SK-N-SH (cell line): ENCODE data around the gene CD93. TPM values are rescaled to one million over a fixed set of nuclear protein-coding genes. Genes with fewer than 3 reads are reported as not detected.

Source experiments
- CTCF ChIA-PET: fragments of 300-600, 350-600 bp; formaldehyde crosslinking; extraction: SDS; loops from one replicate; lab custom pipeline; 2021; lab: Yijun Ruan, JAX
- POLR2A ChIA-PET: fragments of 350-600 bp; sonication (Branson Sonifier 250); formaldehyde crosslinking; extraction: SDS; loops from one replicate; lab custom pipeline; 2020; ENCODE audit warnings: antibody characterized with exemption, inconsistent platforms; lab: Yijun Ruan, JAX
- DNase-seq: peaks from one replicate; pipeline ENCODE4 v3.0.0; 2012
- H2AFZ ChIP-seq: fragments of 200-600 bp; sonication (generic); 2 replicates; pipeline ENCODE4 v1.8.1; 2016; ENCODE audit warnings: antibody characterized with exemption, mild to moderate bottlenecking, low read depth
- H3F3A ChIP-seq: fragments of 200-600 bp; sonication (generic); replicated peaks from 2 replicates; pipeline ENCODE3; 2016; ENCODE audit warnings: antibody characterized with exemption, mild to moderate bottlenecking; ENCODE audit not compliant: insufficient read depth
- H3K27ac ChIP-seq, 2 experiments: fragments of 200-500 bp in 1 of 2; fragments of 200-600 bp in 1 of 2; sonication (Bioruptor generic) in 1 of 2; sonication (generic), shearing (Covaris generic) in 1 of 2; 2 replicates each; pipeline versions ENCODE4 v1.5.1 to v1.6.1; 2014 to 2016; ENCODE audit warnings: low read depth in 2 of 2, inconsistent platforms in 1 of 2, low read length in 1 of 2, mild to moderate bottlenecking in 1 of 2, mixed read lengths in 1 of 2
- H3K27me3 ChIP-seq: fragments of 200-600 bp; sonication (generic), shearing (Covaris generic); 2 replicates; pipeline ENCODE4 v1.6.1; 2016; ENCODE audit warnings: mixed run types; ENCODE audit not compliant: insufficient read depth
- H3K36me3 ChIP-seq, 2 experiments: fragments of 200-500 bp in 1 of 2; fragments of 200-600 bp in 1 of 2; sonication (Bioruptor generic) in 1 of 2; sonication (generic) in 1 of 2; replicated peaks in 1 of 2; 2 replicates each; pipeline versions ENCODE3 to v1.5.1; 2014 to 2016; ENCODE audit warnings: low read length in 1 of 2, mild to moderate bottlenecking in 1 of 2; ENCODE audit not compliant: insufficient read depth in 2 of 2, control insufficient read depth in 1 of 2
- H3K4me1 ChIP-seq, 2 experiments: fragments of 200-500 bp in 1 of 2; fragments of 200-600 bp in 1 of 2; sonication (Bioruptor generic) in 1 of 2; sonication (generic), shearing (Covaris generic) in 1 of 2; 2 replicates each; pipeline versions ENCODE4 v1.5.1 to v1.6.1; 2014 to 2016; ENCODE audit warnings: low read depth in 1 of 2, low read length in 1 of 2, mixed run types in 1 of 2; ENCODE audit not compliant: insufficient read depth in 2 of 2, control insufficient read depth in 1 of 2
- H3K4me2 ChIP-seq: fragments of 200-600 bp; sonication (generic), shearing (Covaris generic); 2 replicates; pipeline ENCODE4 v1.6.1; 2017; ENCODE audit warnings: mixed run types
- H3K4me3 ChIP-seq, 2 experiments: fragments of 200-500 bp in 1 of 2; fragments of 200-600 bp in 1 of 2; sonication (Bioruptor generic) in 1 of 2; sonication (generic), shearing (Covaris generic) in 1 of 2; 2 replicates each; pipeline versions ENCODE4 v1.5.1 to v1.8.1; 2014 to 2016; ENCODE audit warnings: low read depth in 2 of 2, inconsistent platforms in 1 of 2, low read length in 1 of 2, mild to moderate bottlenecking in 1 of 2, mixed read lengths in 1 of 2, moderate library complexity in 1 of 2
- H3K79me2 ChIP-seq: fragments of 200-600 bp; sonication (generic); 2 replicates; pipeline ENCODE4 v1.8.1; 2017; ENCODE audit warnings: mild to moderate bottlenecking; ENCODE audit not compliant: insufficient read depth
- H3K9ac ChIP-seq: fragments of 200-600 bp; sonication (generic); 2 replicates; pipeline ENCODE4 v1.6.1; 2017; ENCODE audit warnings: mixed run types
- H3K9me2 ChIP-seq: fragments of 200-600 bp; sonication (generic); 2 replicates; pipeline ENCODE4 v1.6.1; 2017; ENCODE audit warnings: mixed run types
- H3K9me3 ChIP-seq: fragments of 200-600 bp; sonication (generic); 2 replicates; pipeline ENCODE4 v1.6.1; 2017; ENCODE audit warnings: mixed run types, mild to moderate bottlenecking, moderate library complexity
- H4K20me1 ChIP-seq: fragments of 200-600 bp; sonication (generic); 2 replicates; pipeline ENCODE4 v1.6.1; 2017; ENCODE audit warnings: mild to moderate bottlenecking, mixed run types; ENCODE audit not compliant: insufficient read depth
- ELF1 ChIP-seq: IDR thresholded peaks from 2 replicates; pipeline ENCODE4 v1.4.0; 2012
- FOSL2 ChIP-seq: IDR thresholded peaks from 2 replicates; pipeline ENCODE4 v1.4.0; 2012; ENCODE audit warnings: low read depth, mild to moderate bottlenecking, moderate library complexity, borderline replicate concordance
- FOXJ3 ChIP-seq: sonication (generic); formaldehyde crosslinking; IDR thresholded peaks from 2 replicates; pipeline ENCODE4 v1.5.1; 2020; ENCODE audit warnings: mild to moderate bottlenecking, missing genetic modification reagents
- MEF2A ChIP-seq: IDR thresholded peaks from 2 replicates; pipeline ENCODE4 v1.4.0; 2012; ENCODE audit warnings: low read depth, borderline replicate concordance
- MXI1 ChIP-seq: IDR thresholded peaks from 2 replicates; pipeline ENCODE4 v1.6.1; 2012; ENCODE audit warnings: mild to moderate bottlenecking, low read depth, low read length, improper control_type of control experiment
- NFIC ChIP-seq: IDR thresholded peaks from 2 replicates; pipeline ENCODE4 v1.4.0; 2012; ENCODE audit warnings: borderline replicate concordance
- RCOR1 ChIP-seq: fragments of 150-350 bp; IDR thresholded peaks from 2 replicates; pipeline ENCODE4 v1.6.1; 2017; ENCODE audit warnings: antibody characterized with exemption, low read length
- REST ChIP-seq: IDR thresholded peaks from 2 replicates; pipeline ENCODE4 v1.6.1; 2012; ENCODE audit warnings: mild to moderate bottlenecking, low read depth, low read length, moderate library complexity
- RFX5 ChIP-seq: IDR thresholded peaks from 2 replicates; pipeline ENCODE4 v1.6.1; 2012; ENCODE audit warnings: mild to moderate bottlenecking, improper control_type of control experiment, low read length
- RXRA ChIP-seq: IDR thresholded peaks from 2 replicates; pipeline ENCODE4 v1.4.0; 2012; ENCODE audit warnings: low read depth, mild to moderate bottlenecking, borderline replicate concordance
- TCF12 ChIP-seq: IDR thresholded peaks from 2 replicates; pipeline ENCODE4 v1.4.0; 2012
- TEAD4 ChIP-seq: IDR thresholded peaks from 2 replicates; pipeline ENCODE4 v1.4.0; 2012; ENCODE audit warnings: mild to moderate bottlenecking, borderline replicate concordance; ENCODE audit not compliant: insufficient read depth
- ZBTB33 ChIP-seq: IDR thresholded peaks from 2 replicates; pipeline ENCODE4 v1.4.0; 2012; ENCODE audit warnings: low read depth, borderline replicate concordance
- WGBS: methylation state at CpG from one replicate; pipeline ENCODE4 v1.1.6; 2017; ENCODE audit warnings: low lambda C conversion rate; 5-methylcytosine and 5-hydroxymethylcytosine counted together
- polyA plus RNA-seq, 3 experiments: library from polyadenylated mRNA; depleted of rRNA; stranded (reverse); fragments of >200 nt; gene quantifications; 2 replicates each; pipeline ENCODE4 v1.2.3, GENCODE V29; 2012
- TF ChIP-seq, protein P1 (sequence below): fragments of 150-350 bp; IDR thresholded peaks from 2 replicates; pipeline ENCODE4 v1.6.1; 2016; ENCODE audit warnings: mild to moderate bottlenecking, low read depth, low read length
- TF ChIP-seq, protein P2 (sequence below): fragments of 200-600 bp; sonication (generic); IDR thresholded peaks from 2 replicates; pipeline ENCODE4 v1.6.1; 2017; ENCODE audit warnings: antibody characterized with exemption, mild to moderate bottlenecking, moderate library complexity

The CD93 gene
- polyA plus RNA-seq, 1 of the 3 experiments (the other 2 are of a cell fraction), result 0.03 TPM

DNA sequence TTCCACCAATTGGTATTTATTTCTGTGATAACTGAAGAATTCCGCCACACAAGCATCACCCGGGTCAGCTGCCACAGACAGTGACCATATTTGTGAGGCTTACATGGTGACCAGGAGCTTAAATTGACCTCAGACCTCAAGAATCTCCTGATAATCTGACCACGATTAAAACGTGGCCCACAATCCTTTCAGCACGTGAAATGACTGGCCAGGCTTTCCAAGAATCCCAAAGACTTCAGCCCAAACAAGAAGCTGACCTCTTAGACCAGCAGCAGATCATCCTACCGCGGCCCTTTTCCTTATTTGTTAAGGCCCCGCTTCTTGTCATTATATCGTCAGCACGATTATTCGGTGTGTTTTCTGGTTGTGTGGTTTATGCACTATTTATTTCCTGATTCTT lies 45.6 kb upstream of the CD93 start:
- no peaks in the 10 kb centered on the region for H3K36me3 ChIP-seq
- POLR2A ChIA-PET, result no interaction called here
- H2AFZ ChIP-seq, result no peak overlapping the region
- no peaks in the 10 kb centered on the region for H3K27me3 ChIP-seq
- H3K27ac ChIP-seq, result no peak overlapping the region
- TF ChIP-seq FOXJ3 (no peak), NFIC (no peak), ZBTB33 (no peak), TEAD4 (no peak), RFX5 (no peak), RCOR1 (no peak), TCF12 (no peak), ELF1 (no peak), MXI1 (no peak), MEF2A (no peak), FOSL2 (no peak), RXRA (no peak), REST (no peak)
- TF ChIP-seq, protein P1, sequence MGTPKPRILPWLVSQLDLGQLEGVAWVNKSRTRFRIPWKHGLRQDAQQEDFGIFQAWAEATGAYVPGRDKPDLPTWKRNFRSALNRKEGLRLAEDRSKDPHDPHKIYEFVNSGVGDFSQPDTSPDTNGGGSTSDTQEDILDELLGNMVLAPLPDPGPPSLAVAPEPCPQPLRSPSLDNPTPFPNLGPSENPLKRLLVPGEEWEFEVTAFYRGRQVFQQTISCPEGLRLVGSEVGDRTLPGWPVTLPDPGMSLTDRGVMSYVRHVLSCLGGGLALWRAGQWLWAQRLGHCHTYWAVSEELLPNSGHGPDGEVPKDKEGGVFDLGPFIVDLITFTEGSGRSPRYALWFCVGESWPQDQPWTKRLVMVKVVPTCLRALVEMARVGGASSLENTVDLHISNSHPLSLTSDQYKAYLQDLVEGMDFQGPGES, result no peak
- TF ChIP-seq, protein P2, sequence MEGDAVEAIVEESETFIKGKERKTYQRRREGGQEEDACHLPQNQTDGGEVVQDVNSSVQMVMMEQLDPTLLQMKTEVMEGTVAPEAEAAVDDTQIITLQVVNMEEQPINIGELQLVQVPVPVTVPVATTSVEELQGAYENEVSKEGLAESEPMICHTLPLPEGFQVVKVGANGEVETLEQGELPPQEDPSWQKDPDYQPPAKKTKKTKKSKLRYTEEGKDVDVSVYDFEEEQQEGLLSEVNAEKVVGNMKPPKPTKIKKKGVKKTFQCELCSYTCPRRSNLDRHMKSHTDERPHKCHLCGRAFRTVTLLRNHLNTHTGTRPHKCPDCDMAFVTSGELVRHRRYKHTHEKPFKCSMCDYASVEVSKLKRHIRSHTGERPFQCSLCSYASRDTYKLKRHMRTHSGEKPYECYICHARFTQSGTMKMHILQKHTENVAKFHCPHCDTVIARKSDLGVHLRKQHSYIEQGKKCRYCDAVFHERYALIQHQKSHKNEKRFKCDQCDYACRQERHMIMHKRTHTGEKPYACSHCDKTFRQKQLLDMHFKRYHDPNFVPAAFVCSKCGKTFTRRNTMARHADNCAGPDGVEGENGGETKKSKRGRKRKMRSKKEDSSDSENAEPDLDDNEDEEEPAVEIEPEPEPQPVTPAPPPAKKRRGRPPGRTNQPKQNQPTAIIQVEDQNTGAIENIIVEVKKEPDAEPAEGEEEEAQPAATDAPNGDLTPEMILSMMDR, result no peak
- TF ChIP-seq, all 33 proteins: peak for 0
- no peaks in the 10 kb centered on the region for H3K9me3 ChIP-seq
- no peak overlapping the region for H3K9ac ChIP-seq
- no peak overlapping the region for H3K4me3 ChIP-seq
- H3K9me2 ChIP-seq, result no peaks in the 10 kb centered on the region
- no peaks in the 10 kb centered on the region for H3K79me2 ChIP-seq
- CTCF ChIA-PET, result no interaction called here
- 71% methylated on average over 11 of the region's 11 CpGs for WGBS
- H3K4me1 ChIP-seq, result no peaks in the 10 kb centered on the region
- no peak overlapping the region for H3K4me2 ChIP-seq
- DNase-seq, result no peak
- no peaks in the 10 kb centered on the region for H3F3A ChIP-seq
- H4K20me1 ChIP-seq, result no peaks in the 10 kb centered on the region
